A673 (cell line): ENCODE results near the gene MAP2K5.

Source experiments
- CTCF ChIP-seq: fragments of 300-800, 200-600 bp; sonication (generic); conservative IDR thresholded peaks from 2 replicates; pipeline ENCODE4 v1.5.1; 2017; ENCODE audit warnings: low read depth, mild to moderate bottlenecking, antibody characterized with exemption, low read length, moderate library complexity, mixed read lengths
- EZH2 ChIP-seq: fragments of 200-600 bp; sonication (generic); IDR thresholded peaks from 2 replicates; pipeline ENCODE4 v1.6.1; 2017; ENCODE audit warnings: borderline replicate concordance, low read depth, mild to moderate bottlenecking, mixed read lengths, antibody characterized with exemption, low read length; ENCODE audit not compliant: poor library complexity, severe bottlenecking

- no peak for TF ChIP-seq CTCF
- no peak for TF ChIP-seq EZH2
Observed at GRCh38 chr15:67528513-67528912, 14.0 kb upstream of the MAP2K5 start.
